GM18508 (cell line): ENCODE results near the gene HARBI1.

Experiments
- ATAC-seq: cut with Tn5 transposase; IDR thresholded peaks from one replicate; pipeline ENCODE4 v1.9.1; 2021; ENCODE audit warnings: moderate number of reproducible peaks; ENCODE audit not compliant: insufficient read depth, unreplicated experiment

The HARBI1 gene, protein sequence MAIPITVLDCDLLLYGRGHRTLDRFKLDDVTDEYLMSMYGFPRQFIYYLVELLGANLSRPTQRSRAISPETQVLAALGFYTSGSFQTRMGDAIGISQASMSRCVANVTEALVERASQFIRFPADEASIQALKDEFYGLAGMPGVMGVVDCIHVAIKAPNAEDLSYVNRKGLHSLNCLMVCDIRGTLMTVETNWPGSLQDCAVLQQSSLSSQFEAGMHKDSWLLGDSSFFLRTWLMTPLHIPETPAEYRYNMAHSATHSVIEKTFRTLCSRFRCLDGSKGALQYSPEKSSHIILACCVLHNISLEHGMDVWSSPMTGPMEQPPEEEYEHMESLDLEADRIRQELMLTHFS

DNA sequence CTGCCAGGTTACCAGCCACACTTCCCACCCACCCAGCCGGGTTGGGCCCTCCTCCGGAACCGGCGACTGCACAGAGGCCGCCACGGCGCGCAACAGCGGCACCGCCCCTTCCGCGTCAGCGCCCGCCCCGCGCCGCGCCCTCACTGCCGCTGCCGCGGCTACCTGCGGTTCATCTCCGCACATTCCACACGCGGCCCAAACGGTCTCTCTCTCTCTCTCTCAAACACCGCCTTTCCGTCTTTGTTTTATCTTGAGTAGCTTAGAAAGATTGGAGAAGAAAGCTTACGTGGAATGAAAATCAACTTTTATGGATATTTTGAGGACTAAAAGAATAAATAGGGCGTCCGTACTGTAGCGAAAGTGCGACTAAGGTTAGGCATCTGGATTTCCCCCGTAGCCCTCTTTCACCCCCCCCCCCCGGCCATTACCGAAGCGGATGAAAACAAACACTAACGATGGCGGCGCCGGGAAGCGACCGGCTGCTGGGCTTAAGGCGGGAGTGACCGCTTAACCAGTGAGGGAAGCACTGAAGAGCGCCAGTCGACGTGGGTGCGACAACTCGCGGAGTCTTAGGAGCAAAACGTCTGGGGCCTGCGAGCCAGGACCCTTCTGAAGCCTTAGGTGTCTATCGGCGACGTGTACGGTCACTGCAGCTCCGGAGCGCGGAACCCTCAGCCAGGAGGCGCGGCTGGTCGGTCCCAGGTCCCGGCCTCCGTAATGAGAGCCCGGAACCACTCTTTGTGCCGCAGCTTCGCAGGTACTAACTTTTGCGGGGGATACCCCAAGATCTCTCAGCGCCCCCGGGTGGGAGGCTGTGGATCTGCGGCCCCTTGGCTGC, at the start of gene HARBI1, which contains the start of gene ATG13:
HARBI1 (minus strand) TSS at position 94 of the 838 bp plus-strand sequence. CDS start 990 bp downstream, outside the sequence.
ATG13 (plus strand) TSS at position 420 of the 838 bp plus-strand sequence. CDS start 26,739 bp downstream, outside the sequence.
- peak; percentile 73 for ATAC-seq

DNA sequence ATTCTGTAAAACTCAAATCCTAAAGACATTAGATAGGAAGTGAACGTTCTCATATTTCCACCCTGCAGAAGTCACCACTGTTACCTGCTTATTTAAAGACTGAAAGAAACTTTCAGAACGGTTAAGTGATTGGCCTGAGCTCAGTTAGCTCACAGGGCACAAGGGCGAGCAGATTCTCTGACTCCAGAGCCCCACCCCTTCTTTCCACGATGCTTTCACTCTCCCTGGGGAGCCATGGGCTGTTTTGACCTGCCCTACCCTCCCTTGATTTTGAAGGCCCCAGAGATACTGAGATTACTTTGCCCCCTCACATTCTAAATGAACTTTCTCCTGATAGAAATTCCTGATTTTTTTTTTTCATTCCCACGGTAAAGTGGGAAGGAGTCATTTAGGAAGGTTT, 49.5 kb upstream of the HARBI1 start:
- no peak for ATAC-seq

DNA sequence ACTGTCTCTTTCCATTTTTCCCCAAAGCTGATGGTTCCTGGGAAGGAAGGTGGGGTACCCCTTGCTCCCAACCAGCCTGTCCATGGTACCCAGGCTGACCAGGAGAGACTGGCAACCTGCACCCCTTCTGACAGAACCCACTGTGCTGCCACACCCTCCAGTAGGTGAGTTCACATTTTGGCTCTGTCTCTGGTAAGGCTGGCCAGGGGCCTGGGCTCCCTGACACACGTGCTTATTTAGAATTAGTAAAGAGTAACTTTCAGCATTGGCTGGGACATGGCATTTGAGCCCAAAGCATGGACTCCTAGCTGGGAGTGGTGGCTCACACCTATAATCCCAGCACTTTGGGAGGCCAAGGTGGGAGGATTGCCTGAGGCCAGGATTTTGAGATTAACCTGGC, 48.3 kb upstream of the HARBI1 start:
- ATAC-seq: no peak

DNA sequence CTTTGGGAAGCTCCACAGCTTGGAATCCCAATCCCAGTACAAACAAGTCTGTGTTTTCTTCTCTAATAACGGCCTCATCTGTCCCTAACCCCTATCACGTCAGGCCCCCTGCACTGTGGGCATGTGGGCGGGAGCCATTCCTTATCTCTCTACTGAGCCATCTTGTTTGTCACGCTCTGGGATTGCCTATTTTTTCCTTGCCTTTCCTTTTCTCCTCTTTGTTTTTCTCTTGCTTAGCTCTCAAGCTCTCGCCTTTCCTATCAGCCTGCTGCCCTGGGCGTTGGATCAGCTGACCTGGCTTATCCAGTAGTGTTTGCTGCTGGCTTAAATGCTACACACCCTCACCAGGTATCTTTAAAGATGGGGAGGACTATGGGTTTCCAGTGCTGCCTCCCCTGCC, 47.6 kb upstream of the HARBI1 start:
- ATAC-seq: no peak

DNA sequence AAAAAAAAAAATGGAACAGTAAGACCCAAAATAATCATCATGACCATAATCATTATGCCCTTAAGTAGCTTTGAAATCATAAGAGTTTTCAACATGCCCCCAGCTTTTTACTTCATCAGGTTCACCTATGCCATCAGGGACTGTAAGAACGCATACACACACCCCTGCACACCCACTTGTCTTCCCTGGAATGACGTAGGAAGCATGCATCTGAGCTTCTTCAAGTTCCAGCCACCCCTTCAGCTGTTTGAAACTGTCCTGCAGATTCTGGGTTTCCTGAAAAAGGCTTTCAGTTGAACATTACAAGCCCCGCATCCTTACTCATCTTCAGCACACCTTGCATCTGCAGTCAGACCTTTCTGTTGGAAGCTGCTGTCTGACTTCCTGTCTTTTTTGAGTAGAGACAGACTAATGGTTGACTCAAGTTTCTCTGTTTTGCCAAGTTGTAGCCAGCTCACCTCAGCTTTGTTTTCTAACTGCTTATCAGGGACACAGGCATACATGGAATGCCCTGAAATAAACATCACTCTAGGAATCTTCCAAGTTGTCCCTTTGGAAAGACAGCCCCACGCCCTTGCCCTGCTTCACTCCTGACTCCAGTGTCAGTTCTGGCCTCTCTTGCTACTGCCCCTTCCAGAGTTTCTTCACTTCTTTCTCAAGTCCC, 46.4 kb upstream of the HARBI1 start:
- ATAC-seq: no peak

DNA sequence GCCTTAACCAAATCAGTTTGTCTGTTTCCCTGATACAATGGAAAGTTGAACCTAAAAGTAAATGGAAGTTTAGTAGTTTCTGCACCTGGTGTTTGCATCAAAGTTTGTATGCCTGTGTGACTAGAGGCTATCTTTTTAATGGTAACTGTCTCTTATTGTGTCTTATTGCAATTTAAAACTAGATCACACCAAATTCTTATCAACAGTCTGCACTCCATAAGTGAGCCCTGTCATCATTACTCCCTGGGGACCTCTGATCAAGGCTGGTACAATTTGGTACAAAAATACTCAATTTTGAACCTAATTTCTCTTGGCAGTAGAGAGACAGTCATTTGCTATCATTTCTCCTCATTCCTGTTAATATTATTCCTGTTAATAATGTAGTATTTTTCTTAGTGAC, 45.3 kb upstream of the HARBI1 start:
- no peak for ATAC-seq

DNA sequence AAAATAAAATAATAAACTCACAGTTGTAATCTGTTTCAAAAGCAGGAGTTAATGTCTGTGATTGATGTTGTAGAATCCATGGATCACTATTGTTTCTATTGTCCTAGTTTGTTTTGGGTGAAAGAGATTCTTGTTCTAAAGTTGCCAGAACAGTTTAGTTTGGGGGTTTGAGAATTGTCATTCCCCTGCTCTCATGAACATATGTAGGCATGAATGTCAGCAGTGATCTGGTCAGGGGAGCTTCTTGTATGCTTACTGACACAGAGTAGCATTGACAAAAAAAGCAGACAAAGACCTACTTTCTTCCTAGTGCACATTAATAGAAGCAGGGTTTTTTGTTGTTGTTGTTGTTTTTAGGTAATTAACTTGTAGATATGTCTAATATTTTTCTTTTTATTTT, 44.8 kb upstream of the HARBI1 start:
- ATAC-seq: no peak

DNA sequence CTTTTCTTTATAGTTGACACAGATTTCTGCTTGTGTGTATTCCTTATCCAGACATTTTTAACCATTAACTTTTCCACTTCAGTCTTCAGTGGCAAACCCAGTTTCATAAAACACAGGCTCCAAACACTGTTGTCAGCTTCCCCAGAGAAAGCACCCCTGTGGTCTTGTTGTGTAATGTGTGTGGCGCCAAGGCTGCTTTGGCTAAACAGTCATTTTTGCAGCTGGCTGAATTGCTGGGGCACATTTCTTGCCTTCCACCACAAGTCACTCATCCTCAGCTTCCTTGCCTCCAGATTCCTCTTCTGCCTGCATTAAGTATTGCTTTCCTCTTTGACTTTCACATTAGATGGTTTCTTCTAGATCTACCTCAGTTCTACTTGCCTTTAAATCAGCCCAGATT, 42.9 kb upstream of the HARBI1 start:
- ATAC-seq: no peak

DNA sequence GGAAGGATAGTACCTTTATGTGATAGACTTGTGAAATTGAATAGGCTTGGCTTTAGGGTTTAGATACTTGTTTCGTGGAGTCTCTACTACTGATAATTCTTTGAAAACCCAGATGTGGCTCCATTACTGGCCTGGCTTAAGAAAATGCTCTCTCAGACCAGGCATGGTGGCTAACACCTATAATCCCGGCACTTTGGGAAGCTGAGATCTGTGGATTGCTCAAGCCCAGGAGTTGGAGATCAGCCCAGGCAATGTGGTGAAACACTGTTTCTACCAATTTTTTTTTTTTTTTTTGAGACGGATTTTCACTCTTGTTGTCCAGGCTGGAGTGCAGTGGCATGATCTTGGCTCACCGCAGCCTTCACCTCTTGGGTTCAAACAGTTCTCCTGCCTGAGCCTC, 41.2 kb upstream of the HARBI1 start:
- ATAC-seq: no peak

DNA sequence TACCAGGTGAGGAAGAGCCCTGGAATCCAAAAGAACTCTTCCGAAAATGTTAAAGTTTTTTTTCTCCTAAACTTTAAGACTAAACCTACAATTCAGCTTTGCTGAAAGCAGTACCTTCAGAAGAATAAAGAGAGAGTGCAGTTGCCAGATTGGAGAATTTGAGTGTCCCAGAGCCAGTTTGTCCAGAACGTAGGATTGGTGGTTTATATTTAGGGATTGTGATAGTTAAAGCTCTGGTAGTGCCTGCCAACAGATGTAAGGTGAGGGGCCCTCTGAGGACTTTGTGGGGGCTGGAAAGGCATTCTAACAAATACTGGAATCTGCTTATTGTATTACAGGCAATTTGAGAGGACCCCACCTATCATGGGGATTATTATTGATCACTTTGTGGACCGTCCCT, 40.2 kb upstream of the HARBI1 start:
- no peak for ATAC-seq

DNA sequence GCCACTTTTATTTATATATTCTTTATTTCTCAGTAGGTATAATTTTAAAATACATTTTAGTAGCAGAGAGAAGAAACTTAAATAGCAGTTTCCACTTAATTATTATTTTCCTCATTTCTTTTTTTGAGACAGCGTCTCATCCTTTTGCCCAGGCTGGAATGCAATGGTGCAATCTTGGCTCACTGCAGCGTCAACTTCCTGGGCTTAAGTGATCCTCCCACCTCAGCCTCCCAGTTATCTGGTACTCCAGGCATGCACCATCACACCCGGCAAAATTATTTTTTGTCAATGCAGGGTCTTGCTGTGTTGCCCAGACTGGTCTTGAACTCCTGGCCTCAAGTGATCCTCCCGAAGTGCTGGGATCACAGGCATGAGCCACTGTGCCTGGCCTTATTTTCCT, 38.6 kb upstream of the HARBI1 start:
- ATAC-seq: no peak

DNA sequence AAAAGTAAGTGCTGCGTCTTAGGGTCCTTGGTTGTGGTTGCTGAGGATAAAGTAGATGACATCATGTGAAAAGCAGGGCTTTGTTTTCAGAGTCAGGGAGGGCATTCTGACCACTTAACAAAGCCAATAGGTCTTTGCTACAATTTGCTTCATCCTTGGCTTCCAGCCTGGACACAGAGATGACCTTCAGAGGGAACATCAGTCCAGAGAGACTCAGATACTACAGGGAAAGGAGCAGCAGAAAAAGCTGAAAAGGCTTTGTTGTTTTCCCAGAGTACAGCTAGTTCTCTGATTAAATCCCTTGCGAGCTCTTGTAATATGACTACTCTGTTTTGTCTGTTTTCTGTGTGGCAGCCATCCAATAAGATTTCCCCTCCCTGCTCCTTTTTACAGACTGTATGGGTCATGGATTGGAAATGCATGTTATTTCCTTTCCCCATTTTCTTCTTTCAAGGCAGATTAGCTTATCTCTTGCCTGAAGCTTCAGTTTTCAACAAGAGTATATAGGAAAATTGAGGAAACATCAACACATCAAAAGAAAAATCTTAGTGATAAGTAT, 32.2 kb upstream of the HARBI1 start:
- ATAC-seq: no peak

DNA sequence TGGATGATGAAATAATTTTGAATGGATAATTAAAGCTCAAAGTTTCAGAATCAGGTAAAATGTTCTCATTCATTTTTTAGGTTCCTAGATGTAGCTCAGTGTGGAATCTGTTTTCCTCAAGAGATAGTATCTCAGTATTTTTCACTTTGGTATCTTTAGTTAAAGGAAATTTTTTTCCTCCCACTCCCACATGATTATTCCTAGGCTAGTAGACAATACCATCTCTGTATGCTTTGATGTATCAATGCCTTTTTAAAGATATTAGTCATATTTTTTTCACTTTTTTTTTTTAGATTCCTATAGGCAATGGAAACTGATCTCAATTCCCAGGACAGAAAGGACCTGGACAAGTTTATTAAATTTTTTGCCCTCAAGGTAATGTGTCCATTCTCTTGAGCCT, 27.0 kb upstream of the HARBI1 start:
- ATAC-seq: no peak

DNA sequence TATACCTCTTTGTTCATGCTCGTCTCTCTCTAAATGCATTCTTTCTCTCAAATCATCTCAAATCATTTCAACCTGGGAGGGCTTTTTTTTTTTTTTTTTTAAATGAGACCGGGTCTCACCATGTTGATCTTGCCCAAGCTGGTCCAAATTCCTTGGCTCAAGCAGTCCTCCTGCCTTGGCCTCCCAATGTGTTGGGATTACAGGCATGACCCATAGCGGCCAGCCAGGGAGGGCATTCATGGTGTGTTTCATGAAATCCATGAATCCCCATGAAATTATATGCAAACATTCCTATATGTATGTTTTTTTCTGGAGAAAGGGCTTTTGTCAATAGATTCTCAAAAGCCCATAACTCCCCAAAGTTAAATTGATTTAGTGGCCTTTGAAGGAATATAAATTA, 26.5 kb upstream of the HARBI1 start:
- ATAC-seq: no peak

DNA sequence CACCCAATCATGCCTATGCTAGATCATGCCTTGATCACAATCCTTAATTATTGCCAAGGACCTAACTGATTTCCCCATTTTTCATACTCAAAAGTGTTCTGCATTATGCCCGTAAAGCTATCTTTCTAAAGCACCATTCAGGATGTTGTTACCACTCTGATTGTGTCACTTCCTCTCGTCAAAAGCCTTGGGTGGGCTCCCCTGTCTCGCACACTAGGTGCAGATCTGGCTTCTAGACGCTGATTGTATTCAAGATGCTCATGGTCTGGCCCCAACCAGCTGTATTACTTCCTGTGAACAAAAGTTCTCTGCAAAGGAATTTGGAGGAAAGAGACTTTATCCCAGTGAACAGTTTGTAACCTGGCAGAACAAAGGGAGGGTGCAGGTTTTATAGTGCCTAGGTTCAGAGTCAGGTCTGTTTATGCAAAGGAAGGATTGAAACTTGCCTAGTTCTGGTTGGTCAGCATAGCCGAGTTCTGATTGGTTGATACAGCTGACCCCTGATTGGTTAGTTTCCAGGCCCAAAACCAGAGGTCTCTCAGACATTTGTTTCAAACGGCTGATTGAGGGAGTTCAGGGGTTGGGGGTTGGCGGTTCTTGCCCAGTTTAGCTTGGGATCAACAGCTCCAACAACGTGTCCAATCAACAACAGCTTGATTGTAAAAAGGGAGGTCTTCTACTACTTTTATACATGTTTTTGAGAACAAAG, 25.8 kb upstream of the HARBI1 start:
- no peak for ATAC-seq

DNA sequence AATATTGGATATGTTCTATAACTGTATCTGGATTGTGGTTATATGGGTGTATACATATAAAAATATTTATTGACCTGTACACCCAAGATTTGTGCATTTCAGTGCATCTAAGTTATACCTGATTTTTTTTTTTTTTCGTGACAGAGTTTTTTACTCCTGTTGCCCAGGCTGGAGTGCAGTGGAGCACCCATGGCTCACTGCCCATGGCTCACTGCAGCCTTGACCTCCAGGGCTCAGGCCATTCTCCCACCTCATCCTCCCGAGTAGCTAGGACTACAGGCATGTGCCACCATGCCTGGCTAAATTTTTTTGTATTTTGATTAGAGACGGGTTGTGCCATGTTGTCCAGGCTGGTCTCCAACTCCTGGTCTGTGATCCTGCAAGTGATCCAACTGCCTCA, 24.6 kb upstream of the HARBI1 start:
- no peak for ATAC-seq

DNA sequence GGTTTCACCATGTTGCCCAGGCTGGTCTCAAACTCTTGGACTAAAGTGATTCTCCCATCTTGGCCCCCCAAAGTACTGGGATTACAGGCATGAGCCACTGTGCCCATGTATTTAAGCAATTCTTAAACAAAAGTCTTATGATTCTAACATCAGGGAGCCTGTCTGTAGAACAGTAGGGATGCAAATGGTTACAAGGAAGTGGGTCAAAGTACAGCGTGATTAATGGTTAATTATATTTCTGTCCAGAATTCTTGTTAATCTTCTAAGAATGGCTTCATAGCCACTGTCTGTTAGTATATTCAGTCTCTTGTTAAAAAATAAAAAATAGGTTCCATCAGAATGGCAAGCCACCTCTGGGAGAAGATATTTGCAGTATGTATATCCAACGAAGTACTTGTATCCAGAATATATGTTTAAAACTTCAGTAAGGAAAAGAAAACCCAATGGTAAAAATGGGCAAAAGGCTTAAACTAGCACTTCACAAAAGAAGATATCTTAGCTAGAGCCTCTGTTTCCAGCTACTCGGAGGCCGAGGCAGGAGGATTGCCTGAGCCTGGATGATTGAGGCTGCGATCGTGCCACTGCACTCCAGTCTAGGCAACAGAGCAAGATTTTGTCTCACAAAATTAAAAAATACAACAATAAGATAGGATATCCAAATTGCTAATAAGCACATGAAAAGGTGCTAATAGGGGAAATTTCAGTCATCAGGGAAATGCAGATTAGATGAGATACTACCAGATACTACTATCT, 23.2 kb upstream of the HARBI1 start:
- ATAC-seq: no peak

DNA sequence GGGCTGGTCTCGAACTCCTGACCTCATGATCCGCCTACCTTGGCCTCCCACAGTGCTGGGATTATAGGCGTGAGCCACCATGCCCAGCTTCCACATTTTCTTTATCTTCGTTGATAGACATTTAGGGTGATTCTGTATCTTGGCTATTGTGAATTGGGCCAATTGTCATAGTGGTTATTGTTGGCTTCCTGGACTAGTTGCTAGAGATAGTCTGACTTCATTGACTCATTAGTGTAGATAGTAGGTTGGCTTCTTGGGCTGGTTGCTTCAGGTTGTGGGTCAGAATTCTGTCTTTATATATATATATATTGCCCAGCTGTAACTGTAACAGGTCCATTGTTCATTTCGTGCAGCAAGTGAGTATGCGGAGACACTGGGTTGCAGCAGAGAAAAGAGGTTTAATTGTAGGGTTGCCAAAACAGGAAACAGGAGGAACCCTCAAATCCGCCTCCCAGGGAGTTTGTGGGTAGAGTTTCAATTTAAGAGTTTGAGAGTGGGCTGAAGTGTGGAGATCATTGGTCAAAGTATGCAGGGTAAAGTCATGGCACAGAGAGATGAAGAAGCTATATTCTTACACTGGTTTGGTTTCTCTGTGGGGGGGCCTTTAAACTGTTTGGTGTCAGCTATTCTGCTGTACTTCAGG, 22.3 kb upstream of the HARBI1 start:
- no peak for ATAC-seq

DNA sequence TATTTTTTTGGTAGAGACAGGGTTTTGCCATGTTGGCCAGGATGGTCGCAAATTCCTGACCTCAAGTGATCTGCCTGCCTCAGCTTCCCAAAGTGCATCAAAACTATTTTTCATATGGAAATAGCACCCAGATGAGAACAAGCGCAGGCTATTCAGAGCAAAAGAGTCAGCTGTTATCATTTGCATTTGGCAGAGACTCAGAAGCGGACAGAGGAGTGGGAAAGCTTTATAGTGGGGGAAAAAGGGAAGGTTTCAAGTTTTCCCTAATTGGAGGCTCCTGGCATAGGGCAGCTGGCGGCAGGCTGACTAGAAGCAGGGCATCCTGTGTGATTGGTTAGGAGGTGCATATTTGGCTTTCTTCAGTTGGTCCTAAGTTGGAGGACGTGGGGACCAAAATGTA, 20.5 kb upstream of the HARBI1 start:
- ATAC-seq: no peak
